22Rv1 (cell line): ENCODE measurements around the gene RRP9.

ENCODE experiments used
- ZFX ChIP-seq: fragments of 450-650 bp; IDR thresholded peaks from 2 replicates; pipeline ENCODE4 v1.6.1; 2017; ENCODE audit warnings: antibody characterized with exemption, borderline replicate concordance
- TF ChIP-seq, protein P1 (sequence below): fragments of 450-650 bp; IDR thresholded peaks from 2 replicates; pipeline ENCODE4 v1.5.1; 2017; ENCODE audit warnings: mild to moderate bottlenecking

- TF ChIP-seq, protein P1, sequence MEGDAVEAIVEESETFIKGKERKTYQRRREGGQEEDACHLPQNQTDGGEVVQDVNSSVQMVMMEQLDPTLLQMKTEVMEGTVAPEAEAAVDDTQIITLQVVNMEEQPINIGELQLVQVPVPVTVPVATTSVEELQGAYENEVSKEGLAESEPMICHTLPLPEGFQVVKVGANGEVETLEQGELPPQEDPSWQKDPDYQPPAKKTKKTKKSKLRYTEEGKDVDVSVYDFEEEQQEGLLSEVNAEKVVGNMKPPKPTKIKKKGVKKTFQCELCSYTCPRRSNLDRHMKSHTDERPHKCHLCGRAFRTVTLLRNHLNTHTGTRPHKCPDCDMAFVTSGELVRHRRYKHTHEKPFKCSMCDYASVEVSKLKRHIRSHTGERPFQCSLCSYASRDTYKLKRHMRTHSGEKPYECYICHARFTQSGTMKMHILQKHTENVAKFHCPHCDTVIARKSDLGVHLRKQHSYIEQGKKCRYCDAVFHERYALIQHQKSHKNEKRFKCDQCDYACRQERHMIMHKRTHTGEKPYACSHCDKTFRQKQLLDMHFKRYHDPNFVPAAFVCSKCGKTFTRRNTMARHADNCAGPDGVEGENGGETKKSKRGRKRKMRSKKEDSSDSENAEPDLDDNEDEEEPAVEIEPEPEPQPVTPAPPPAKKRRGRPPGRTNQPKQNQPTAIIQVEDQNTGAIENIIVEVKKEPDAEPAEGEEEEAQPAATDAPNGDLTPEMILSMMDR: no peak
- TF ChIP-seq ZFX: no peak
These were observed 14.4 kb downstream of the RRP9 start for GRCh38 chr3:51927061-51927977.
